ENCODE data around the gene MRPS16.

MRPS16 gene

DNA sequence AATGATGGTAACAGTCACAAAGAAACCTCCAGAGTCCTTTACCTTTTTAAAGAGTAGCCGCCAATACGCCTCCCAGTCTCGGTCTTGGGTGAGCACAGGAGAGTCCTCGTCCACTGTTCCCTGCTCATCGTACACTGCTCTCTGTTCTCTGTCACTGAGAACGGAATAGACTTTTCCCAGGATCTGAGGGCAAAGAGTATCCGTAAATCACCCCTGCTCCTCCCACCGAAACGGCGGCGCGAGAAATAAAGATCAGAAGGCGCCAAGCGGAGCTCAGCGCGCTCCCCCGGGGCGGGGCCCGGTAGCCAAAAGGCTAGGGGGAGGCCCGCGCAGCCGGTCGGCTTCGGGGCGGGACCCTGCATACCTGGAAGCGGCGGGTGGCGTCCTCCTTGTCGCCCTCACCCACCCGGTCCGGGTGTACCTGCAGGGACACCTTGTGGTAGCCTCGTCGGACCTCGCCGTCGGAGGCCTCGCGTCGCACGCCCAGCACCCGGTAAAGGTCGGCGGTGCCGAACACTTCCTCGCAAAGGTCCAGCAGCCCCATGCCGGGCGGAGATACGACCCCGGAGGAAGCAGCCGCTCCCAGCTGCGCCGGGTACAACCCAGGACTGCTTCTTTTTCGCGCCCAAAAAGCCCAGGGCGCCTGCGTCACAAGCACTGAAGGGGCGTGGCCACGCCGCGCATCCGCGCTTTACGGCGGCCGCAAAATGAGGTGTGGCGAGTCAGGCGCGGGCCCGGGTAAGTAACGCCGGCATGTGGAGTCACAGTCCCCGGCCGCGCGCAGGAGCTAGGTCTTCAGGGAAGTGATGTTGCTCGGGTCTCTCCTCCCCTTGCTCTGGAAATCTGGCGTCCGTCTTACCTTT, 5.6 kb downstream of the MRPS16 start, which contains the start of gene DNAJC9:
Gene DNAJC9 (minus strand): TSS at position 610 of the 863 bp plus-strand sequence. CDS start 66 bp downstream, at position 544.
- DNase-seq: peak; percentile 91 to 99 (median 96)
- intact Hi-C loops (cut with DNase I): loop anchor here (5.0 kb wide), 1 partner anchor 80 kb away; the partner anchor contains the start of genes ECD and FAM149B1

GRCh38 chr10:73246322-73246645, 6.2 kb downstream of the MRPS16 start:
- no peak for DNase-seq
- intact Hi-C loops (cut with DNase I): loop anchor here (5.0 kb wide), 1 partner anchor 79 kb away; the partner anchor contains the start of genes ECD and FAM149B1

- DNase-seq: no peak
- intact Hi-C loops (cut with DNase I): loop anchor here (5.0 kb wide), 1 partner anchor 78 kb away; the partner anchor contains the start of genes ECD and FAM149B1
Observed at GRCh38 chr10:73244866-73245477, 7.5 kb downstream of the MRPS16 start.

- intact Hi-C loops (cut with DNase I): no loop called here
- no peak for DNase-seq
Observed at GRCh38 chr10:73239908-73240307, 12.5 kb downstream of the MRPS16 start.

DNA sequence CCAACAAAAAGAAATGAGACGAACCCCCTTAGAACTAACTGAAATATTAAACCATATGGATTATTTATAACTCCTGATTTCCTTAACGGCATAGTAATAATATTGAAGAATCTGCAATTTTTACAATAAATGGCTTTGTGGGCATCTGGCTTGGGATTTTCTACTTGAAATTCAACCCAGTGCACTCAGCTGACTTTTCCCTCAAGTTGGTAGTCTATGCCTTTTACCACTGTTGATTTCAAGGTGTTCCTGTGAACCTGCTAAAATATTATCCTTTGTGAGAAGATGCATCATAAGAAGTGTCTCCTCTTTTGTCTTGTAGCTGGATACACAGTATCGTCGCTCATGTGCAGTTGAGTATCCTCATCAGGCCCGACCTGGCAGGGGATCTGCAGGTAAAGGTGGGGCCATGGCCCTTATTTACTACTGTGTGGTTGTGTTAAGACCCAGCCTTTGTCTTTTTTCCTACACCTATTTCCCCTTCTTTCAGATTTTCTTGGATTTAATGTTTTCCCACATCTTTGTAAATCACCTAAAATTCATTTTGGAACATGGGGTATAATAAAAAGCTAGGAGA, 13.4 kb downstream of the MRPS16 start:
- intact Hi-C loops (cut with DNase I): no loop called here

DNA sequence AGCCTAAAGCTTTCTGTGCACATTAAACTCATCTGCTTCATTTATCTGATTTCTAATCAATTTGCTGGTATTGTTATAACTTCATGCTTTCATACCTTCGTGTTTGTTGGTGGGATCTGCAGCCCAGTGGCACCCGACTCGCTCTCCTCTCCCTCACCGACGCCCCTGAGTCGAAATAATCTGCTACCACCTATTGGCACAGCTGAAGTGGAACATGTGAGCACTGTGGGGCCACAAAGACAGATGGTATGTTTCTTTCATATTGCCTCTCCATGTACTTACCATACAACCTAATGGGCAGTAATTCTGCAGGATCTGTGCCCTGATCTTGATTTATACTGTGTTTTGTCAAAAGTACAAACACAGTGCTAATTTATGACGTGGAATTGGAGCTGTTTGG, 17.7 kb downstream of the MRPS16 start:
- intact Hi-C loops (cut with DNase I): no loop called here
- no peak for DNase-seq

More for the DNA sequence above, 13.4 kb downstream of the MRPS16 start:
- DNase-seq: no peak

DNA sequence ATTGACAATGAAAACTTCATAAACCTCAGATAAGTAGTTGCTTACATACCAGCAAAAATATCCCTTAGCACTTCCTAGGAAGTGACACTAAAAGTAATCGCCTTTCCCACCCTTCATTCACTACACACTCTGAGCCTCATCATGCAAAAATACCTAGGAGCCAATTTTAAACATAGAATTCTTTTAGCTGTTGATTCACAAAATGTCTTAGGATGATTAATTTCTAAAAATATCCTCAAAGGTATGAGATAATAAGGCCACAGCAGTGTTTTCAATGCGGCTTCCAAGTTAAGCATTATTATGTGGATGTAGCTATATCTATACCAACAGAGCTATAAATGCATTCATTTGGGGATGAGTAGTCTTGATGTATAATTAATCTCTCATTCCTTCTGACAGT, 18.6 kb downstream of the MRPS16 start:
- DNase-seq: no peak
- intact Hi-C loops (cut with DNase I): no loop called here

DNA sequence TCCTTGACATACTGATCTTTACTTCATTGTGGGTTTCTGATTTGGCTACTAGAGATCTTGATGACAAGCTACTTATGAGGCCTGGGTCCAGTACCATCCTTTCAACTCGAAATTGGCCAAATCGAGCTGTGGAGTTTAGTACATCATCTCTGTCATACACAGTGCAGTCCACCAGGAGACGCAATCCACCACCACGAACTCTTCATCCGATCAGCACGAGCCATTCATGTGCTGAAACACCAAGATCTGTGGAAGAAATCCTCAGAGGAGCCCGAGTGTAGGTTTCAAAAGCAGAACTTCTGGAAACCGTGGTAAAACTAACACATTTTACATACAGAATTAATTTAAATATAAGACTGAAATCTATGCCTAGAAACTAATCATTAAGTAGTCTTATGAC, 19.6 kb downstream of the MRPS16 start:
- intact Hi-C loops (cut with DNase I): no loop called here
- no peak for DNase-seq

- no peak for DNase-seq
Observed at GRCh38 chr10:73229567-73229966, 22.9 kb downstream of the MRPS16 start.

GRCh38 chr10:73228247-73228646, 24.2 kb downstream of the MRPS16 start:
- no peak for DNase-seq
- intact Hi-C loops (cut with DNase I): no loop called here

More at GRCh38 chr10:73229567-73229966, 22.9 kb downstream of the MRPS16 start:
- intact Hi-C loops (cut with DNase I): no loop called here

- DNase-seq: no peak
- intact Hi-C loops (cut with DNase I): no loop called here
Observed at GRCh38 chr10:73226663-73227062, 25.8 kb downstream of the MRPS16 start.

DNA sequence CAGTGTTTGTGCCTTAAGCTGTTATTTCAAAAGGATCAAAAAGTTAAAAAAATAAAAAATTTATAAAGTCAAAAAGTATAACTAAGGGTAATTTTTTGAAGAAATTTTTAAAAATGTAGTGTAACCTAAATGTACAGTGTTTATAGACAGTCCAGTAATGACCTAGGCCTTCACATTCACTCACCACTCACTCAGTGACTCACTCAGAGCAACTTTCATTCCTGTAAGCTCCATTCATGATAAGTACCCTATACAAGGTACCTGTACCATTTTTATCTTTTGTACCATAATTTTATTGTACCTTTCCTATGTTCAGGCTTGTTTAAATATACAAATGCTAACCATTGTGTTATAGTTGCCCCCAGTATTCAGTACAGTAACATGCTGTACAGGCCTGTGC, 26.9 kb downstream of the MRPS16 start:
- no peak for DNase-seq
- intact Hi-C loops (cut with DNase I): no loop called here

DNA sequence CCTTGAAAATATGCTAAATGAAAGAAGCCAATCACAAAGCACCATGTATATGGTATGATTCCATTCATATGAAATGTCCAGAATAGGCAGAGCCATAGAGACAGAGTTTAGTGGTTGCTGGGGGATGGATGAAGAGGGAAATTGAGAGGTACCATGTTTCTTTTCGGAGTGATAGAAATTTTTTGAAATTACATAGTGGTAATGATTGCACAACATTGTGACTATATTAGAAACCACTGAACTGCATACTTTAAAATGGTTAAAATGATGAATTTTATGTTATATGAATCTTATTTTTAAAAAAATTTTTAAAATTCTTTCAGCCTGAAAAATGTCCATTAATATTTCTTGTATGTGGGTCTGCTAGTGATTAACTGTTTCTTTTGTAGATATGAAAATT, 31.5 kb downstream of the MRPS16 start:
- intact Hi-C loops (cut with DNase I): no loop called here
- DNase-seq: no peak

GRCh38 chr10:73219384-73219783, 33.1 kb downstream of the MRPS16 start:
- intact Hi-C loops (cut with DNase I): no loop called here

GRCh38 chr10:73218431-73219191, 33.8 kb downstream of the MRPS16 start:
- DNase-seq: no peak
- intact Hi-C loops (cut with DNase I): no loop called here

More at GRCh38 chr10:73219384-73219783, 33.1 kb downstream of the MRPS16 start:
- no peak for DNase-seq

DNA sequence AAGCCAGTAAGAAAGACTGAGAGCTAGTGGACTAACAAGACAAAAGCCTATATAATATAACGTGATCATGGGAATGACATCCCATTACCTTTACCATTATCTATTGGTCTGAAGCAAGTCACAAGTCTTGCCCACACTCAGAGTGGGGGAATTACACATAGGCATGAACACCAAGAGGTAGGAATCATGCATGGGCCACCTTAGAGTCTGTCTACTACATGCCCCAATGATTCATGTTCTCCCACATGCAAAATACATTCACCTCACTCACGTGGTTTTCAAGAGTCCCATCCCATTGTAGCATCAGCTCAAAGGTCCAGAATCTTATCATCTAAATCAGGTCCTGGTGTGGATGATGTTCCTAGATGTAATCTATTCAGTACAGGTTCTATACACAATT, 34.8 kb downstream of the MRPS16 start:
- intact Hi-C loops (cut with DNase I): no loop called here
- DNase-seq: no peak

DNA sequence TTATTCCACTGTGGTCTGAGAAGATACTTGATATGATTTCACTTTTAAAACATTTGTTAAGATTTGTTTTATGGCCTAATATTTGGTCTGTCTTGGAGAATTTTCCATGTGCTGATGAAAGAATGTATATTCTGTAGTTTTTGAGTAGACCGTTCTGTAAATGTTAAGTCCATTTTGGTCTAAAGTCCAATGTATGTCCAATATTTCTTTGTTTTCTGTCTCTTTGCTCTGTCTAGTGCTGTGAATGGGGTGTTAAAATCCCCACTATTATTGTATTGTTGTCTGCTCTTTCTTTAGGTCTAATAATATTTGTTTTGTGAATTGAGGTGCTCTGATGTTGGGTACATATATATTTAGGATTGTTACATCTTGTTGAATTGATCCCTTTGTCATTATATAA, 36.7 kb downstream of the MRPS16 start:
- no peak for DNase-seq
- intact Hi-C loops (cut with DNase I): no loop called here

GRCh38 chr10:73211106-73211811, 41.2 kb downstream of the MRPS16 start:
- intact Hi-C loops (cut with DNase I): no loop called here
- no peak for DNase-seq

- no peak for DNase-seq
- intact Hi-C loops (cut with DNase I): no loop called here
Observed at GRCh38 chr10:73210395-73211105, 41.9 kb downstream of the MRPS16 start.

Measured in posterior cingulate gyrus (tissue), 11 donors.